Activated effector memory CD4-positive, alpha-beta T cell treated with Interleukin-2 at 50 U/mL for 16 hours (primary cell): ENCODE data around the gene SLC8B1.

ENCODE experiments used
- DNase-seq: peaks from one replicate; pipeline ENCODE4 v3.0.0-alpha.2; 2020

Gene SLC8B1

GRCh38 chr12:113318900-113319628 lies 15.8 kb downstream of the SLC8B1 start:
- no peak for DNase-seq

GRCh38 chr12:113318046-113318656 lies 16.8 kb downstream of the SLC8B1 start:
- no peak for DNase-seq

GRCh38 chr12:113317122-113317521 lies 17.8 kb downstream of the SLC8B1 start:
- no peak for DNase-seq

GRCh38 chr12:113316155-113316554 lies 18.8 kb downstream of the SLC8B1 start:
- DNase-seq = no peak

GRCh38 chr12:113315358-113315757 lies 19.6 kb downstream of the SLC8B1 start:
- no peak for DNase-seq

- no peak for DNase-seq
These were observed 20.8 kb downstream of the SLC8B1 start for GRCh38 chr12:113314121-113314529.

GRCh38 chr12:113310489-113310888 lies 24.4 kb downstream of the SLC8B1 start:
- no peak for DNase-seq

GRCh38 chr12:113306382-113306781 lies 28.5 kb downstream of the SLC8B1 start:
- DNase-seq = no peak

GRCh38 chr12:113305281-113305856 lies 29.5 kb downstream of the SLC8B1 start:
- no peak for DNase-seq

- DNase-seq = no peak
These were observed 31.8 kb downstream of the SLC8B1 start for GRCh38 chr12:113302886-113303640.

GRCh38 chr12:113302466-113302865 lies 32.4 kb downstream of the SLC8B1 start:
- DNase-seq = no peak

- no peak for DNase-seq
These were observed 33.1 kb downstream of the SLC8B1 start for GRCh38 chr12:113301811-113302210.

- DNase-seq = no peak
These were observed 35.2 kb downstream of the SLC8B1 start for GRCh38 chr12:113299619-113300237.

GRCh38 chr12:113298861-113299545 lies 35.9 kb downstream of the SLC8B1 start:
- no peak for DNase-seq

- DNase-seq = no peak
These were observed 36.5 kb downstream of the SLC8B1 start for GRCh38 chr12:113298472-113298817.

GRCh38 chr12:113297621-113298471 lies 37.1 kb downstream of the SLC8B1 start:
- DNase-seq = no peak

GRCh38 chr12:113297214-113297587 lies 37.7 kb downstream of the SLC8B1 start:
- DNase-seq = no peak

- DNase-seq = no peak
These were observed 38.2 kb downstream of the SLC8B1 start for GRCh38 chr12:113296557-113297213.

- no peak for DNase-seq
These were observed 38.9 kb downstream of the SLC8B1 start for GRCh38 chr12:113295886-113296556.

GRCh38 chr12:113293100-113293499 lies 41.8 kb downstream of the SLC8B1 start:
- no peak for DNase-seq

- no peak for DNase-seq
These were observed 42.4 kb downstream of the SLC8B1 start for GRCh38 chr12:113292547-113292946.
